ENCODE results near the gene MTSS2. TPM values are rescaled to one million over a fixed set of nuclear protein-coding genes. Genes with fewer than 3 reads are reported as not detected.

The MTSS2 gene
- total RNA-seq, 4 donors from 2014 or later: 74.9 to 238 (median 130) TPM

GRCh38 chr16:70642633-70643032 lies 43.2 kb downstream of the MTSS2 start:
- peaks cover 4 to 23% (median 20%) of the 10 kb centered on the region in 4 donors for H3K4me1 ChIP-seq
- no peaks in the 10 kb centered on the region for H3K9me3 ChIP-seq
- no peak overlapping the region for H3K4me3 ChIP-seq
- TF ChIP-seq, protein P1, sequence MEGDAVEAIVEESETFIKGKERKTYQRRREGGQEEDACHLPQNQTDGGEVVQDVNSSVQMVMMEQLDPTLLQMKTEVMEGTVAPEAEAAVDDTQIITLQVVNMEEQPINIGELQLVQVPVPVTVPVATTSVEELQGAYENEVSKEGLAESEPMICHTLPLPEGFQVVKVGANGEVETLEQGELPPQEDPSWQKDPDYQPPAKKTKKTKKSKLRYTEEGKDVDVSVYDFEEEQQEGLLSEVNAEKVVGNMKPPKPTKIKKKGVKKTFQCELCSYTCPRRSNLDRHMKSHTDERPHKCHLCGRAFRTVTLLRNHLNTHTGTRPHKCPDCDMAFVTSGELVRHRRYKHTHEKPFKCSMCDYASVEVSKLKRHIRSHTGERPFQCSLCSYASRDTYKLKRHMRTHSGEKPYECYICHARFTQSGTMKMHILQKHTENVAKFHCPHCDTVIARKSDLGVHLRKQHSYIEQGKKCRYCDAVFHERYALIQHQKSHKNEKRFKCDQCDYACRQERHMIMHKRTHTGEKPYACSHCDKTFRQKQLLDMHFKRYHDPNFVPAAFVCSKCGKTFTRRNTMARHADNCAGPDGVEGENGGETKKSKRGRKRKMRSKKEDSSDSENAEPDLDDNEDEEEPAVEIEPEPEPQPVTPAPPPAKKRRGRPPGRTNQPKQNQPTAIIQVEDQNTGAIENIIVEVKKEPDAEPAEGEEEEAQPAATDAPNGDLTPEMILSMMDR (IDR thresholded peaks at IDR 0.05): no peak
- TF ChIP-seq POLR2A (IDR thresholded peaks at IDR 0.05; ENCODE audit: low read depth) (no peak), EP300 (IDR thresholded peaks at IDR 0.05) (no peak), POLR2AphosphoS5 (IDR thresholded peaks at IDR 0.05) (no peak)
- H3K36me3 ChIP-seq: no peaks in the 10 kb centered on the region
- H3K27ac ChIP-seq (replicated peaks in 1 of 4): no peak overlapping the region
- 92% methylated on average over 1 of the region's 1 CpG for WGBS
- H3K27me3 ChIP-seq: no peaks in the 10 kb centered on the region
- intact Hi-C loops (cut with DNase I): no loop called here
- DNase-seq (ENCODE audit: extremely low spot score): no peak

DNA sequence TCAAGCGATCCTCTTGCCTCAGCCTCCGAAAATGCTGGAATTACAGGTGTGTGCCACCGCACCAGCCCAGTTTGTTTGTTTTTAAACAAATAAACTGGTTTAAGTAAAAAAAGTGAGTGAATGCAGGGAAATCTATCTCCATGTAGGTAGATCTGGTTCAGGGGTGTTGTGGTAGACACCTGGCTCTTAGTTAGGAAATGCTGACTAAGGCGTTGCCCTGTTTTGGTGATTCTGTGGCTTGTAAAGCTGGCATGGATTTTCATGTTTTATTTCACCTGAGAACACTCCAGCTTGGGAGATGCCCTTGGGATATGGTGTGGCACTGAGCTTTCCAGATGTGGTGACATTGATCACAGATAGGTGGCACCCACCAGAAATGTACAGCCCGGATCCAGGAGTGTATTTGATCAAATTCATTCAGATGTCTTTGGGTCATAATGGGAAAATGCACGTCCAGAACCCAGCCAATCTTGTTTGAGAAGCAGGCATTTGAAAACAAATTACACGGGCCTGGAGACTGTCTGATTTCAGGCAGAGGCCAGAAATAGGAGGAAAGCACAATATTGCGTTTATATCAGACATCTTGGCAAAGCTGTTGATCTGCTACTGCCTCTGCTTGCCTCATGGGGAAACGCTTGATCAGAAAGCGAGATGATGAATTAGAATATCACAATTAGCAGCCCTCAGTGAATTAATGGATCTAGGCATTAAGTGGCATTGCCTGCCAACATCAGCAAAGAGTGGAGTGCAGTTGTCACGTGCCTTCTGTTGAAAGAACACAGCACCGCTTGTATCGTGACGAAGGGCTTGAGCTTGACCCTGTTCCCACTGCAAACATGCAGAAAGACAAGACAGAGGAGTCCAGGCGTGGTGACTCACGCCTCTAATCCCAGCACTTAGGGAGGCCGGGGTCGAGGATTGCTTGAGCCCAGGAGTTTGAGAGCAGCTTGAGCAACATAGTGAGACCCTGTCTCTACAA lies 46.8 kb downstream of the MTSS2 start:
- intact Hi-C loops (cut with DNase I): no loop called here
- WGBS: 65% methylated on average over 17 of the region's 18 CpGs
- H3K27ac ChIP-seq (replicated peaks in 1 of 4): peak overlapping the region in 2 of 4 donors; percentile 19
- no peaks in the 10 kb centered on the region for H3K27me3 ChIP-seq
- H3K36me3 ChIP-seq: no peaks in the 10 kb centered on the region
- no peak for DNase-seq (ENCODE audit: extremely low spot score)
- no peaks in the 10 kb centered on the region for H3K9me3 ChIP-seq
- TF ChIP-seq, protein P1 (IDR thresholded peaks at IDR 0.05): no peak
- peak; percentile 12 to 46 for TF ChIP-seq POLR2AphosphoS5 (IDR thresholded peaks at IDR 0.05)
- peaks cover 4 to 18% (median 12%) of the 10 kb centered on the region in 4 donors for H3K4me1 ChIP-seq
- peak overlapping the region in 1 of 4 donors; percentile 7 for H3K4me3 ChIP-seq

Other genes with a start within 250 kb of the MTSS2 start
- 10 to 100 TPM; 18.6 to 34.9 (median 27.2) TPM for gene ST3GAL2, start 247.0 kb downstream of the MTSS2 start, total RNA-seq
- 10 to 100 TPM in 3 of 4 donors, 1 to 10 TPM in 1; 8.3 to 13.7 (median 12.3) TPM for gene FCSK, start 231.5 kb downstream of the MTSS2 start, total RNA-seq
- 10 to 100 TPM; 30.6 to 40.0 (median 35.8) TPM for gene COG4, start 162.5 kb downstream of the MTSS2 start, total RNA-seq
- gene SF3B3, start 162.2 kb downstream of the MTSS2 start, total RNA-seq: 10 to 100 TPM; 51.1 to 90.6 (median 66.2) TPM
- 1 to 10 TPM; 1.7 to 4.7 (median 3.4) TPM for gene IL34, start 39.5 kb downstream of the MTSS2 start, total RNA-seq
- 10 to 100 TPM; 31.1 to 47.0 (median 37.0) TPM for gene VAC14, start 115.1 kb upstream of the MTSS2 start, total RNA-seq

All from esophagus muscularis mucosa (tissue), 4 donors.